ENCODE data around the gene MESP1.

MESP1 gene

GRCh38 chr15:89778861-89779260 lies 27.8 kb upstream of the MESP1 start:
- TF ChIP-seq CTCF (IDR thresholded peaks at IDR 0.05; ENCODE audit: low read depth, low read length, missing control alignments), result no peak
- no peak for DNase-seq (ENCODE audit: extremely low read depth, low read depth)
- no peak overlapping the region for H3K4me3 ChIP-seq (replicated peaks; ENCODE audit: low read depth, low read length)

- no peak for DNase-seq (ENCODE audit: extremely low read depth, low read depth)
- TF ChIP-seq CTCF (IDR thresholded peaks at IDR 0.05; ENCODE audit: low read depth, low read length, missing control alignments), result no peak
- no peak overlapping the region for H3K4me3 ChIP-seq (replicated peaks; ENCODE audit: low read depth, low read length)
Observed at GRCh38 chr15:89777782-89778380, 26.8 kb upstream of the MESP1 start.

- no peak overlapping the region; the same call in 1 of the 2 replicates for H3K4me3 ChIP-seq (replicated peaks; ENCODE audit: low read depth, low read length)
- TF ChIP-seq CTCF (IDR thresholded peaks at IDR 0.05; ENCODE audit: low read depth, low read length, missing control alignments), result no peak
- DNase-seq (ENCODE audit: extremely low read depth, low read depth), result no peak
Observed at GRCh38 chr15:89777073-89777751, 26.2 kb upstream of the MESP1 start.

- H3K4me3 ChIP-seq (replicated peaks; ENCODE audit: low read depth, low read length), result peak within 1 kb of the TSS; percentile 34
- no peak for DNase-seq (ENCODE audit: extremely low read depth, low read depth)
- peak; percentile 37 for TF ChIP-seq CTCF (IDR thresholded peaks at IDR 0.05; ENCODE audit: low read depth, low read length, missing control alignments)
Observed at GRCh38 chr15:89776274-89777072, 25.4 kb upstream of the MESP1 start, which contains the start of gene MESP2. Gene MESP2, plus strand, starts transcription at chr15:89776332. Its CDS starts 26 bp downstream, at chr15:89776358.

GRCh38 chr15:89775815-89776214 lies 24.8 kb upstream of the MESP1 start:
- peak overlapping the region; percentile 34; the same call in 1 of the 2 replicates for H3K4me3 ChIP-seq (replicated peaks; ENCODE audit: low read depth, low read length)
- DNase-seq (ENCODE audit: extremely low read depth, low read depth), result no peak
- TF ChIP-seq CTCF (IDR thresholded peaks at IDR 0.05; ENCODE audit: low read depth, low read length, missing control alignments), result no peak

- DNase-seq (ENCODE audit: extremely low read depth, low read depth), result no peak
- H3K4me3 ChIP-seq (replicated peaks; ENCODE audit: low read depth, low read length), result no peak overlapping the region
- TF ChIP-seq CTCF (IDR thresholded peaks at IDR 0.05; ENCODE audit: low read depth, low read length, missing control alignments), result no peak
Observed at GRCh38 chr15:89774492-89774891, 23.4 kb upstream of the MESP1 start.

All from HFF-Myc (cell line).